Measurements from ENCODE around the gene NT5DC3. TPM values are rescaled to one million over a fixed set of nuclear protein-coding genes. Genes with fewer than 3 reads are reported as not detected.

Gene NT5DC3
- total RNA-seq, 1 donor from 2014 or later = 3.1 TPM

DNA sequence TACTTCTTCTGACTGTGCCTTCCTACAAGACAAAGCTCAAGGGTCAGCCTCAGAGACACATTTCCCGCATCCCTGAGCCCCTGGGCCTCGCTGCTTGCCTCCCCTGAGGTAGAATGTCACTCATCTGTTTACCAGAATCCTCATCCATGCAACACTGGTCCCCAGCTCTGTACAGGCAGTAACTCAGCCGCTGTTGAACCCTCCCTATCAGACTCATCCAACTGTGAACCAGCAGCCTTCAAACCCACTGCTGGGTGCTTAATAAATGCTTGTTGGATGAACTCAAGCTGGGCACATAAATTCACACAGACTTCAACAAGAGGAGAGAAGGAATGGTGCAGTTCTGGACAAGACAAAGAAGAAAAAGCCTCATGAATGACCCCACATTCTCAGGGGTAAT lies 6.1 kb downstream of the NT5DC3 start:
- H3K36me3 ChIP-seq = no peaks in the 10 kb centered on the region
- intact Hi-C loops (cut with micrococcal nuclease) = no loop called here
- H3K9me3 ChIP-seq (replicated peaks) = peaks cover 11% of the 10 kb centered on the region
- no peak overlapping the region for H3K4me3 ChIP-seq
- DNase-seq = no peak
- H3K27ac ChIP-seq (replicated peaks) = no peak overlapping the region
- H3K4me1 ChIP-seq = peaks cover 6% of the 10 kb centered on the region
- H3K27me3 ChIP-seq (ENCODE audit: low read depth) = no peaks in the 10 kb centered on the region
- TF ChIP-seq, protein P1, sequence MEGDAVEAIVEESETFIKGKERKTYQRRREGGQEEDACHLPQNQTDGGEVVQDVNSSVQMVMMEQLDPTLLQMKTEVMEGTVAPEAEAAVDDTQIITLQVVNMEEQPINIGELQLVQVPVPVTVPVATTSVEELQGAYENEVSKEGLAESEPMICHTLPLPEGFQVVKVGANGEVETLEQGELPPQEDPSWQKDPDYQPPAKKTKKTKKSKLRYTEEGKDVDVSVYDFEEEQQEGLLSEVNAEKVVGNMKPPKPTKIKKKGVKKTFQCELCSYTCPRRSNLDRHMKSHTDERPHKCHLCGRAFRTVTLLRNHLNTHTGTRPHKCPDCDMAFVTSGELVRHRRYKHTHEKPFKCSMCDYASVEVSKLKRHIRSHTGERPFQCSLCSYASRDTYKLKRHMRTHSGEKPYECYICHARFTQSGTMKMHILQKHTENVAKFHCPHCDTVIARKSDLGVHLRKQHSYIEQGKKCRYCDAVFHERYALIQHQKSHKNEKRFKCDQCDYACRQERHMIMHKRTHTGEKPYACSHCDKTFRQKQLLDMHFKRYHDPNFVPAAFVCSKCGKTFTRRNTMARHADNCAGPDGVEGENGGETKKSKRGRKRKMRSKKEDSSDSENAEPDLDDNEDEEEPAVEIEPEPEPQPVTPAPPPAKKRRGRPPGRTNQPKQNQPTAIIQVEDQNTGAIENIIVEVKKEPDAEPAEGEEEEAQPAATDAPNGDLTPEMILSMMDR (IDR thresholded peaks at IDR 0.05; ENCODE audit: borderline replicate concordance) = no peak

DNA sequence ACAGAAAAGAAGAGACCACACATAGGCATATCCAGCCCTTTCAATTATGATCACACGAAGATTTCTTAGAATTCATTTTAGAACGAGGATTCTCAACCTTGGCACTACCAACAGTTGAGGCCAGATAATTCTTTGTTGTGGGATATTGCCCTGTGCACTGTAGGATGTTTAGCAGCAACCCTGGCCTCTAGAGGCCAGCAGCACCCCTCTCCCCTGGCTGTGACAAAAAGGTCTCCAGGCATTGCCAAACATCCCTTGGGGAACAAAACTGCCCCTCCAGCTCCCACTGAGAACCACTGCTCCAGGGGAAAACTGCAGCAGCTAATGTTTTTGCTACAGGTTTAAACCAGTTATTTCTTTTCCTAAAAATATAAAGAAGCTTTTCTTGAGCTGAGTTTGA lies 7.1 kb downstream of the NT5DC3 start:
- peaks cover 12% of the 10 kb centered on the region for H3K9me3 ChIP-seq (replicated peaks)
- H3K36me3 ChIP-seq = no peaks in the 10 kb centered on the region
- no peaks in the 10 kb centered on the region for H3K27me3 ChIP-seq (ENCODE audit: low read depth)
- intact Hi-C loops (cut with micrococcal nuclease) = no loop called here
- no peaks in the 10 kb centered on the region for H3K4me1 ChIP-seq
- DNase-seq = no peak
- TF ChIP-seq, protein P1 (IDR thresholded peaks at IDR 0.05; ENCODE audit: borderline replicate concordance) = no peak
- no peak overlapping the region for H3K4me3 ChIP-seq
- H3K27ac ChIP-seq (replicated peaks) = no peak overlapping the region

DNA sequence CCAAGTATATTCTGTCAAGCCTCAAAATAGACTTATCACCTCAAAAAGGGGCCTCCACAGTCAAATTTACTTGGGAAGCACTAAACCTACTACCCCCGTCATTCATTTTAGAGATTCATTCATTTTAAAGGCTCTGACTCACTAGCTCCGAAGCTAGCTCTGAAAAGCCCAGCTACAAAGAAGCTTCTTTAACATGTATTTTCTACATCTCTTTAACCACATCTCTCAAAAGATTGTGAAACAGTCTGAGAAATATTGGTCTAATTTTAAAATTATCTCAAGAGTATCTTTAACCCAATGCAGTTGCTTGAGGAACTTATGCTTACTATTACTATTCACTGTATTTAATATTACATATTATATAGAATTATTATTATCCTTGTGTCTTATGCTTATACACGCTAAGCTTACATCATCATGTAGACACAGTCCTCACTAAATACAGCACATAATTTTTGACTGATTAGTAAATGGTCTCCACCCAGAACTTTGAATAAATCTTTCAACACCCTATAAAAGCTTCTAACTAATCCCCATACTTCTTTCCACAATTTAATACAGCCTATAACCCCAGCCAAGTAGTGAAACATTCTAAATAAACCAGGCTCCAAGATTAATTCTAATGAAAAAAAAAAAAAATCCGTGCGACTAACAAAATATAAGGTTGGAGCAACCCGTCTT lies 7.8 kb downstream of the NT5DC3 start:
- DNase-seq = no peak
- H3K27me3 ChIP-seq (ENCODE audit: low read depth) = no peaks in the 10 kb centered on the region
- H3K36me3 ChIP-seq = no peaks in the 10 kb centered on the region
- H3K27ac ChIP-seq (replicated peaks) = no peak overlapping the region
- intact Hi-C loops (cut with micrococcal nuclease) = no loop called here
- H3K9me3 ChIP-seq (replicated peaks) = peaks cover 12% of the 10 kb centered on the region
- no peaks in the 10 kb centered on the region for H3K4me1 ChIP-seq
- no peak overlapping the region for H3K4me3 ChIP-seq
- TF ChIP-seq, protein P1 (IDR thresholded peaks at IDR 0.05; ENCODE audit: borderline replicate concordance) = no peak

DNA sequence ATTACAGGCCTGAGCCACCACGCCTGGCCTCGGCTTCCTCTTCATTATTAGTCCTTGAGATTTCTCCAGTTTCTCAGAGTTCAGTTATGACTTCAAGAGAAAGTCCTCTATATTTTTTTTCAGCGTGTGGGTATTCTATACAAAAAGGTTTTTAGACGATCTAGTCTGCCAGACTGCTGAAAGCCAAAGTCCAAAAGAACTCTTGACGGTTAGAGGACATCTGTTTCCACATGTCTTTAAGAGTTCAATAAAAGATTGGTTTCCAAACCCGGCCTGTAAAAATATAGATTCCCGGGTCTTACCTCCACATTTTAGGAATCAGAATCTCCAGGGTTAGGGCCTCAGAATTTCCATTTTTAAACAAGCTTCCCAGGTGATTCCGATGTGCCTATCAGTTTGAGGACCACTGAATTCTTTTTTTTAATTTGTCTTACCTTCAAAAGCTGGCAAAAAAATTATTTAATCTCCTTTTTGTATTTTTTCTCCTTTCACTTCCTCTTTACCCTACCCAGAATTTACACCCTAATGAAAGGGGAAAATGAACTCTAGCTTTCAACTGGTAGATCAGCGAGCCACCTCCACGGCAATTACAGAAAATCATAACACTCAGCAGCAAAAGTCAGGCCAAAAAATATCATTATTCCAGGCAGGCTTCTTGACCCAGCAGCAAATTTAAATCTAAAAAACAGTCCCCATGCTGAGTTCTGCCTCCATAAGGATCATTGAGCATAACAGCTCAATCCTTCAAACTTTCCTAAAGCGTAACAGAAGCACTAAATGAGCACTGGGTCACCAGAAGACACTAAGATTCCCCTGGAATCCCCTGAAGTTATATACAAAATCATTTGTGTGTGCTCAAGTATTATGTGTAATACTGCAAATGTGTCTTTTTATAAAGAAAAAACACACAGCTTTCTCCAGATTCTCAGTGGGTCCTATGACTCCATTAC lies 8.7 kb downstream of the NT5DC3 start:
- Histone ChIP-seq H3K36me3 (no peaks in the 10 kb centered on the region), H3K4me1 (no peaks in the 10 kb centered on the region), H3K4me3 (no peak overlapping the region), H3K9me3 (replicated peaks) (peaks cover 12% of the 10 kb centered on the region), H3K27me3 (ENCODE audit: low read depth) (no peaks in the 10 kb centered on the region), H3K27ac (replicated peaks) (no peak overlapping the region)
- TF ChIP-seq, protein P1 (IDR thresholded peaks at IDR 0.05; ENCODE audit: borderline replicate concordance) = no peak
- no peak for DNase-seq
- intact Hi-C loops (cut with micrococcal nuclease) = no loop called here

DNA sequence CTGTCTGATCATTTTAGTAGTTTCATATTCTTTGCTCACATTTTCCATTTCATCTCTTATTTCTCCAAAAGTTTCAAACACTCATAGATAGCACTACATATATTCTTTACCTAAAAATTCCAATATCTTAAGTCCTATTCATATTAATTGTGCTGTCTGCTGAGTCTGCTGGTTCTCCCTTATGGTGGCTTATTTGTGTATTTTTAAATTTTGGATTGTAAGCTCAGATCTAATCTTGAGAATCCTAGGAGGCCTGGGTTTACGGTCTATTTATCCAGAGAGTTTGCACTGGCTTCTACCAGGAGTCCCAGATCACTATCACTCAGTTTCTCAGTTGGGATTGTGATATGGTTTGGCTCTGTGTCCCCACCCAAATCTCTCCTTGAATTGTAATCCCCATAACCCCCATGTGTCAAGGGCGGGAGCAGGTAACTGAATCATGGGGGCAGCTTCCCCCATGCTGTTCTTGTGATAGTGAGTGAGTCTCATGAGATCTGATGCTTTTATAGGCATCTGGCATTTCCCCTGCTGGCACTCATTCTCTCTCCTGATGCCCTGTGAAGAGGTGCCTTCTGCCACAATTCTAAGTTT lies 10.2 kb downstream of the NT5DC3 start:
- Histone ChIP-seq H3K9me3 (replicated peaks) (peaks cover 12% of the 10 kb centered on the region), H3K36me3 (no peaks in the 10 kb centered on the region), H3K4me1 (no peaks in the 10 kb centered on the region), H3K27me3 (ENCODE audit: low read depth) (no peaks in the 10 kb centered on the region), H3K27ac (replicated peaks) (no peak overlapping the region), H3K4me3 (no peak overlapping the region)
- TF ChIP-seq, protein P1 (IDR thresholded peaks at IDR 0.05; ENCODE audit: borderline replicate concordance) = no peak
- DNase-seq = no peak
- intact Hi-C loops (cut with micrococcal nuclease) = no loop called here
